NB4 (cell line): ENCODE data around the gene GPR78.

Experiments used
- CTCF ChIP-seq: IDR thresholded peaks from one replicate; pipeline ENCODE4 v1.5.1; 2012; ENCODE audit warnings: low read depth, low read length
- MYC ChIP-seq: IDR thresholded peaks from 2 replicates; pipeline ENCODE4 v1.6.1; 2011; ENCODE audit warnings: low read depth, low read length

- TF ChIP-seq CTCF: no peak
- no peak for TF ChIP-seq MYC
These were observed 26.8 kb downstream of the GPR78 start for GRCh38 chr4:8606966-8607365.
